ENCODE measurements around the gene INF2.
A peak's percentile ranks its signal among the peaks of the same experiment; 100 is the strongest.
"Not testable (repeated sequence)": the region's sequence is repeated elsewhere in the genome, so short reads cannot be mapped to it uniquely, and the experiment has no call there.

INF2 gene

GRCh38 chr14:104657563-104658324, 31.7 kb upstream of the INF2 start:
- DNase-seq, result peak; percentile 67

- no peak for DNase-seq
These were observed 31.1 kb upstream of the INF2 start for GRCh38 chr14:104658325-104658712.

DNA sequence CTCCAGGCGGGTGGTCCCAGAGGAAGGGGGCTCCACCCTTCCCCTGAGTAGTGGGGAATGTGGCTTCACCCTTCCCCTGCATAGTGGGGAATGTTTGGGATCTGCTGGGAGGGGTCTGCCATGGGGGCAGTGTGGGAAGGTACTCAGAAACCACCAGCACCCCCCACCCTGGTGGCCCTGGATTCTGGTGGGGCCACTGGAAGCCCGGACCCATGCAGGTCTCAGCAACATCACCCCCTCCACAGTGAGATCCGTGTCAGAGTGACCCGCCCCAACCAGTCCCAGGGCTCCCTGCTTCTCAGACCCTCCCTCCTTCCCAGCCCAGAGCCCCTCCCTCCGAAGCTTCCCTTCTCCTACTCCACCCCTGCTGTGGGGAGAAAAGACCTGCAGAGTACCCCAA, 30.3 kb upstream of the INF2 start:
- no peak for DNase-seq

GRCh38 chr14:104659764-104660523, 29.5 kb upstream of the INF2 start:
- DNase-seq, result peak; percentile 37

DNA sequence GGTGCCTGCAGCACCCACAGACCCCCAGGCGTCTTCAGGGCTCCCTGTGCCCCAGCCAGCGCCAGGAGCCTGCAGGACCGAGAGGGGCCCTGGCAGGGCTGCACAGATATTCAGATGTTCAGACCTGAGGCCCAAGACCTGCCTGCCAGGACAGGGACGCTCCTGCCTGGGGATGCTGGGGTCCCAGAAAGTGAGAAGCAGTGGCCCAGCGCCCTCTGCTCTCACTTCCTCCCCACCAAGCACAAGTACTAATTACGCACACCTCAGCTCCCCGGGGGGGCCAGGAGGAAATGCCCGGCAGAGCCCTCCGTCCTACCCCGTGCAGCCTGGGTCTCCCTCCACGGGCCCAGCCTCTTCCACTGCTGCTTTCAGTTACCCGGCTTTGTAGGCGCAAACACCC, 28.8 kb upstream of the INF2 start:
- DNase-seq, result no peak

DNA sequence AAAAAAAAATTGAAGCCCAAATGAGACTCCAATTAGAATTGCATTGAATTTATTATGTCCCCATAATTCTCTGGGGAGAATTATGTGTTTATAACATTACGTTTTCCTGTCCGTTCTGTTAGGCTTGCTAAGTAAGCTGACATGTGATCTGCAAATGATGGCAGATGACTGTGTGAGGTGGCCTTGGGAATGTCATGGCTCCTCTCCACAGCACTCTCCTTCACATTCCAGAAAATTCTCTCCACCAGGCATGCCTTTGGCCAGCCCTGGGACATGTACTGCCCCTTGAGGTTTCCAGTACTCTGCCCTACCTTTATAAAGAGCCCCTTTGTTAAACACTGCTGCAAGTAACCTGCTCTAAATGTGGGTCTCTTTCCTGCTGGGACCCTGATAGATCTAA, 28.3 kb upstream of the INF2 start:
- DNase-seq, result no peak

- not testable (repeated sequence) for DNase-seq
These were observed 27.8 kb upstream of the INF2 start for GRCh38 chr14:104661528-104662157.

DNA sequence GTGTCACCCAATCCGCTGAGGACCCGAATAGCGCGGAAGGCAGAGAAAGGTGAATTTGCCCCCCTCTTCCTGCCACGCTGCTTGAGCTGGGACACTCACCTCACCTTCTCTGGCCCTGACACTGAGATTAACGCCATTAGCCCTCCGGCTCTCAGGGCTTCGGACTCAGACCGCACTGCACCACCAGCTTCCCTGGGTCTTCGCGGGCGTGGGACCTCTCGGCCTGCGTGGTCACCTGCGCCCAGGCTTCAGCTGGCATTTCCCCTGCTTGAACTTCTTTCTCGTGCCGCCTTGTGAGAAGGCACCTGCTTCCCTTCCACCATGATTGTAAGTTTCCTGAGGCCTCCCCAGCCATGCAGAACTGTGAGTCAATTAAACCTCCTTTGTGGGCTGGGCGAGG, 26.9 kb upstream of the INF2 start:
- not testable (repeated sequence) for DNase-seq

GRCh38 chr14:104664107-104664506, 25.3 kb upstream of the INF2 start:
- DNase-seq, result no peak

DNA sequence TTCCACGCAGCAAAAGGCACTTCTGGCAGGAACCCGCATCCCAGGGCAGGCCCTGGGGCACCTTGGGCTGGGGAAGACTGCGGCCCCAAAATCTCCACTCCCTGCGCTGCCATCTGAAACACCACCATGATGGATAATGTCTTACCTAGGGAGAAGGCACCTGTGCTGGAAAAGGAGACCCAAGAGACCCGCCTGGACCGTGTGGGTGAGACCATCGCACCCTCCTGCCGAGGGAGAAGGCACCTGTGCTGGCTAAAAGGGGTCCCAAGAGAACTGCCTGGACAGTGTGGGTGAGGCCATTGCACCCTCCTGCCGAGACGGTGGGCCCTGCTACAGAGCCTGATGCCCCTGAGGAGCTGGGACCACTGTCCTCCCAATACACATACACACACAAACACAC, 24.8 kb upstream of the INF2 start:
- no peak for DNase-seq

DNA sequence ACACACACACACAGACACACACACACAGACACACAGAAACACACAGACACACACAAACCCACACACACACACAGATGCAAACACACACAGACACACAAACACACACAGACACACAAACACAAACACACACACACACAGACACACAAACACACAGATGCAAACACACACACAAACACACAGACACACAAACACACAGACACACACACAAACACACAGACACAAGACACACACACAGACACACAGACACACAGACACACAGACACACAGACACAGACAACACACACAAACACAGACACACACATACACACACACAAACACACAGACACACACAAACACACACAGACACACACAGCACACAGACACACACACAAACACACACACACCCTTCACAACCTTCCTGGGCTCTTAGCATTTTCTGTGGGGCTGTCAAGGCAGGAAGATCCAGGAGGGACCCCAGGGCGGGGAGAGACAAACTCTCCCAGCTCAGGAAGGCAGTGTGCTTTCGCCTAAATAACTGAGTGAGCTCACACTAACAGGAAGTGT, 24.2 kb upstream of the INF2 start:
- no peak for DNase-seq

- DNase-seq, result no peak
These were observed 23.5 kb upstream of the INF2 start for GRCh38 chr14:104665657-104666522.

- not testable (repeated sequence) for DNase-seq
These were observed 22.9 kb upstream of the INF2 start for GRCh38 chr14:104666523-104666895.

DNA sequence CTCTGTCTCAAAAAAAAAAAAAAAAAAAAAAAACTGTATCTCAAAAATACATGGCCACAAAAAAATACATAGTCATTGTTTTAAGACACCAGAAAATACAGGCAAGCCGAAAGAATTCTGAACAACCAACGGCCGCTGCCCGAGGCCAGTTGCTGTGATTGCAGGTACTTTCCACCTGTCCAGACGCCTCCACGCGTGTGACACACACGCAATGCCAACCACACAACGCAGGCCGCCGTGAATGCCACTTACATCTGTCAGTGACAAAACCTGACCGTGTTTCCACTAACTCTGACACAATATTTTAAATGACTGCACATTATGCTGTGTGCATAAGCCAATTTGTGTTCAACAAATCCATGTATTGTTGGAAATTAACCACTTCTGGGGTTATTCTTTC, 22.4 kb upstream of the INF2 start:
- DNase-seq, result no peak

- no peak for DNase-seq
These were observed 19.7 kb upstream of the INF2 start for GRCh38 chr14:104669697-104670096.

GRCh38 chr14:104671330-104671977, 18.0 kb upstream of the INF2 start:
- DNase-seq, result not testable (repeated sequence)

GRCh38 chr14:104672119-104672518, 17.3 kb upstream of the INF2 start:
- not testable (repeated sequence) for DNase-seq

- no peak for DNase-seq
These were observed 15.9 kb upstream of the INF2 start for GRCh38 chr14:104673481-104673880.

- no peak for DNase-seq
These were observed 14.0 kb upstream of the INF2 start for GRCh38 chr14:104675447-104675846.

DNA sequence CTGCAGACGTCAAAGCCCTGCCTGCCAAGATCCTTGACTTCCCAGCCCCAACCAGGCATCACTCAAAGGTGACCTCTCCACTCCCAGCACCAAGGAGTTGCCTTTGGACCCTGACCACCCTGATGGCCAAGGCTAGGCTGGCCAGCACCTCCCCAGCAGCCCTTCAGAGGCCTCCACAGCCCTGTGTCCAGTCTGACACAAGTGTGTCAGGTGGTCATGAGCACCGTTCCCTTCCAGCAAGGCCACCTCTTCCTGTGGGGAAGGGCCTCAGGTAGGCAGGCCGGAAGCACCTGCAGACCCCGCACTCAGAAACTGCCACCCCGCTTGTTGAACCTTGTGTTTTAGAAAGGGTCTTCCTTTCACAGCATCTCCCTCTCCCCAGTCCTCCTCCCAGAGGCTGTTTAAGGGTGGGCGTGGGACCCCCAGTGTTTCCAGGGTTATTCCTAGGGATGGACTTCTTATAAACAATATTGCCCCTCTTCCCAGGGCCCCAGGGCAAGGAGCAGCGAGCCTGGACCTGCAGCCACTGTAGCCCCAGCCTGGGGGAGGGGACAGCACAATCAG, 13.2 kb upstream of the INF2 start:
- no peak for DNase-seq

GRCh38 chr14:104676694-104677511, 12.5 kb upstream of the INF2 start:
- DNase-seq, result no peak
